GM12873 (cell line): ENCODE measurements around the gene ADAM15.
A peak's percentile ranks its signal among the peaks of the same experiment; 100 is the strongest.

Source experiments
- CTCF ChIP-seq: IDR thresholded peaks from 2 replicates; pipeline ENCODE4 v1.5.1; 2012; ENCODE audit warnings: low read depth, mild to moderate bottlenecking, moderate library complexity, low read length, control low read depth; ENCODE audit not compliant: insufficient read depth; ENCODE audit errors: missing control alignments

The ADAM15 gene

DNA sequence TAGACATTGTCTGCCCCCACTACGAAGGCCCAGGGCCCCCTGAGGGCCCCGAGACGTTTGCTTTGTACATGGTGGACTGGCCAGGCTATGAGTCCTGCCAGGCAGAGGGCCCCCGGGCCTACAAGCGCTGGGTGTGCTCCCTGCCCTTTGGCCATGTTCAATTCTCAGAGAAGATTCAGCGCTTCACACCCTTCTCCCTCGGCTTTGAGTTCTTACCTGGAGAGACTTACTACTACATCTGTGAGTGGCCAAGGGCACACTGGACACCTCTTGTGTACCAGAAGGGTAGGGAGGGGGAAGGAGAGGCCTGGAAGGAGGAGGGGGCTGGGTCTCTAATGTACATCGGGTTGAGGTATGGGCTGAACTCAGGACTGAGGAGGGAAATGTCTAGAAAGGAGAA, 15.7 kb downstream of the ADAM15 start:
- no peak for TF ChIP-seq CTCF

GRCh38 chr1:155068599-155068998, 17.5 kb downstream of the ADAM15 start:
- no peak for TF ChIP-seq CTCF

GRCh38 chr1:155069551-155070157, 18.5 kb downstream of the ADAM15 start:
- TF ChIP-seq CTCF: no peak

GRCh38 chr1:155070158-155070621, 19.1 kb downstream of the ADAM15 start:
- no peak for TF ChIP-seq CTCF

DNA sequence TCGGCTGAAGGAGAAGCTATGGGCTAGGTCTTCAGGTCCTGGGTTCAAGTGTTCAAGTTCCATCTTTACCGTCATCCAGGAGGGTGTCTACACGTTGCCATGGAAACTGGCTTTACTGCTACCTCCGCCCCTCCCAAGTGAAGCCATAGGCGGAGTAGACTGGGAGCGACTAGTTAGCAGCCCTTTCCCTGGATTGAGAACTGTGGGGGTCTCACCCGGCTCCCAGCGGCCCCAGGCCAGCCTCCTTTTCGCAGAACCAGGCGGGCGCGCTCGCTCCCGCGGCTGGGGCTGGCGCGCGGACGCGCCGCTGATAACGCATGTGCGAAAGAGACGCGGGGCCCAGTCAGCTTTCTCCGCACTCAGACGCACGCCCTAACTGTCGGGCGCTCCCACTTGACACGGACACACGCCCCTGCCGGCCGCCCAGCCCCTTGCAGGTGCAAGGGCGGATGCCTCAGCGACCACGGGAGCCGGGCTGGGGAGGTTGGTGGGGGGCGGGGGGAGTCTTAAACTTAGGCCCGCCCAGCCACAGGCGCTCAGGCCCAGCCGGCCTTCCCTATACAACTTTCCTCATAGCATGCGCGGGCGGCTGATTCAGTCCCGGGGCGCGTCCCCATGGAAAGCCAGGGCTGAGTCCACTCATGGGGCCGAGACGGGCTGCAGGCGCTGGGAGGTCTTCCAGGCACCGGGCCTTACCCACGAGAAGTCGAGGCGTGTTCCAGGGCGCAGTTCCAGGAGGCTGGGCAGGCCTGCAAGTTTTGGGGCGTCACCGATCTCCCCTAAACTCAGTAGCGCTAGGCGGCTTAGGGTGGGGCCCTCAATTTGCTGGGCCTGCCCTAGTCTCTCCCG, 19.8 kb downstream of the ADAM15 start:
- peak; percentile 54 for TF ChIP-seq CTCF

DNA sequence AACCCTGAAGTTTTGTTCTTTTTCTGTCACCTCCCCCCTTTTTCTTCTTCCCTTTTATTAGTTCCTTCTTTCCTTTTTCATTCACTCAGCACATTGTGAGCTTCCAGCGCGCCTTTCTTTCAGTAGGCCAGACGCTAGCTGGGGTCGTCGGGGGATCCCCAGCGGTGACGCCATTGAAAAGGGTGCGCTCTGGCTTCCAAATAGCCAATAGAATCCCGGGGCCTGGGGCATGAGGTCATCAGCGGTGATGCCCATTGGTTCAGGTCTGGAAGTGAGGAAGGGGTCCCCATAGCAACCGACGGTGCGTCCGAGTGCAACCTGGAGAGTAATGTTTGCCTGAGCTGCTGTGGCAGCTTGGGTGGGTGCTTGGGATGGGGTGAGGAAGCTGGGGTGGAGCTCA, 20.6 kb downstream of the ADAM15 start:
- no peak for TF ChIP-seq CTCF

GRCh38 chr1:155072531-155073289, 21.6 kb downstream of the ADAM15 start:
- TF ChIP-seq CTCF: no peak
